Muscle of back (tissue), 11 donors: ENCODE measurements around the gene DDX5. TPM values are rescaled to one million over a fixed set of nuclear protein-coding genes. Genes with fewer than 3 reads are reported as not detected.
A peak's percentile ranks its signal among the peaks of the same experiment; 100 is the strongest.
"Not testable (repeated sequence)": the region's sequence is repeated elsewhere in the genome, so short reads cannot be mapped to it uniquely, and the experiment has no call there.

Source experiments
- DNase-seq, 3 donors: peaks; one replicate each; pipeline versions ENCODE4 v3.0.0 to v3.0.0-alpha.2; 2013
- polyA plus RNA-seq, 10 donors: library from polyadenylated mRNA; unstranded; fragments of 120-200 nt; gene quantifications; one replicate each; pipeline ENCODE4 v1.2.1, GENCODE V29; 2013; ENCODE audit not compliant: insufficient read length in 10 of 10

DDX5 gene
- polyA plus RNA-seq, 10 donors: 341 to 533 (median 463) TPM

GRCh38 chr17:64496786-64497564 is 9.1 kb downstream of the DDX5 start, which contains the start of gene POLG2:
POLG2 (minus strand) TSS chr17:64497054; CDS start chr17:64496968, 86 bp downstream.
- peak; percentile 90 to 97 (median 94) for DNase-seq

GRCh38 chr17:64496348-64496785 is 9.7 kb downstream of the DDX5 start:
- DNase-seq: no peak

- DNase-seq: not testable (repeated sequence)
Measured at GRCh38 chr17:64495300-64495699, 10.8 kb downstream of the DDX5 start.

- DNase-seq: no peak
Measured at GRCh38 chr17:64494121-64494520, 12.0 kb downstream of the DDX5 start.

- no peak for DNase-seq
Measured at GRCh38 chr17:64492481-64493109, 13.5 kb downstream of the DDX5 start.

GRCh38 chr17:64491994-64492393 is 14.1 kb downstream of the DDX5 start:
- peak in 1 of 3 donors; percentile 41 for DNase-seq

- no peak for DNase-seq
Measured at GRCh38 chr17:64491034-64491860, 14.8 kb downstream of the DDX5 start.

- no peak for DNase-seq
Measured at GRCh38 chr17:64488301-64488700, 17.8 kb downstream of the DDX5 start.

GRCh38 chr17:64484380-64484779 is 21.7 kb downstream of the DDX5 start:
- no peak for DNase-seq

GRCh38 chr17:64480951-64481350 is 25.1 kb downstream of the DDX5 start:
- DNase-seq: no peak

- DNase-seq: no peak
Measured at GRCh38 chr17:64477849-64478248, 28.2 kb downstream of the DDX5 start.

- no peak for DNase-seq
Measured at GRCh38 chr17:64472564-64472963, 33.5 kb downstream of the DDX5 start.

- no peak for DNase-seq
Measured at GRCh38 chr17:64471440-64471839, 34.6 kb downstream of the DDX5 start.

- DNase-seq: no peak
Measured at GRCh38 chr17:64470625-64471024, 35.5 kb downstream of the DDX5 start.

GRCh38 chr17:64466834-64467233 is 39.3 kb downstream of the DDX5 start:
- DNase-seq: not testable (repeated sequence)

GRCh38 chr17:64466019-64466735 is 39.9 kb downstream of the DDX5 start:
- DNase-seq: no peak

GRCh38 chr17:64461788-64462187 is 44.3 kb downstream of the DDX5 start:
- DNase-seq: no peak

GRCh38 chr17:64460955-64461354 is 45.1 kb downstream of the DDX5 start:
- DNase-seq: peak; percentile 53 to 76 (median 67)

GRCh38 chr17:64459818-64460217 is 46.3 kb downstream of the DDX5 start:
- not testable (repeated sequence) for DNase-seq

GRCh38 chr17:64459284-64459747 is 46.8 kb downstream of the DDX5 start:
- no peak for DNase-seq

- DNase-seq: no peak
Measured at GRCh38 chr17:64458756-64459155, 47.3 kb downstream of the DDX5 start.
